Common myeloid progenitor, CD34-positive (primary cell): Measurements from ENCODE around the gene ZNF503. TPM values are rescaled to one million over a fixed set of nuclear protein-coding genes. Genes with fewer than 3 reads are reported as not detected.

Source experiments
- CTCF ChIA-PET: fragments of 350-600 bp; sonication (Branson Sonifier 250); formaldehyde crosslinking; loops from one replicate; lab custom pipeline; 2021; ENCODE audit warnings: antibody characterized with exemption; lab: Charles Lee
- POLR2A ChIA-PET: fragments of 350-600 bp; sonication (Branson Sonifier 250); formaldehyde crosslinking; loops from one replicate; lab custom pipeline; 2021; ENCODE audit warnings: antibody characterized with exemption; lab: Charles Lee
- DNase-seq, 3 donors: peaks; one replicate each; pipeline versions ENCODE4 v3.0.0 to v3.0.0-alpha.2; 2013
- H3K27ac ChIP-seq, 2 experiments: 1 replicate in 1 of 2; 2 replicates in 1 of 2; pipeline ENCODE4 v1.7.0; 2013; ENCODE audit warnings: inconsistent platforms in 2 of 2, low read length in 2 of 2, mild to moderate bottlenecking in 2 of 2, low read depth in 1 of 2, moderate library complexity in 1 of 2; ENCODE audit not compliant: severe bottlenecking in 2 of 2, insufficient read depth in 1 of 2, poor library complexity in 1 of 2
- H3K27me3 ChIP-seq, 5 experiments: replicated peaks in 2 of 5; 1 replicate in 3 of 5; 2 replicates in 2 of 5; pipeline versions ENCODE4 v1.6.1 to v1.7.0; 2013; ENCODE audit warnings: low read length in 4 of 5, mild to moderate bottlenecking in 2 of 5, moderate library complexity in 2 of 5, inconsistent platforms in 1 of 5; ENCODE audit not compliant: insufficient read depth in 5 of 5, control insufficient read depth in 4 of 5
- H3K36me3 ChIP-seq, 4 experiments: 1 replicate in 2 of 4; 2 replicates in 2 of 4; pipeline versions ENCODE4 v1.6.1 to v1.7.0; 2013; ENCODE audit warnings: low read length in 3 of 4, control low read depth in 1 of 4, mild to moderate bottlenecking in 1 of 4; ENCODE audit not compliant: control insufficient read depth in 4 of 4, insufficient read depth in 4 of 4
- H3K4me1 ChIP-seq, 4 experiments: 1 replicate in 3 of 4; 2 replicates in 1 of 4; pipeline versions ENCODE4 v1.6.1 to v1.7.1; 2013; ENCODE audit warnings: low read length in 3 of 4, mild to moderate bottlenecking in 3 of 4, control low read depth in 1 of 4, inconsistent platforms in 1 of 4, moderate library complexity in 1 of 4; ENCODE audit not compliant: control insufficient read depth in 4 of 4, insufficient read depth in 4 of 4; ENCODE audit errors: control extremely low read depth in 1 of 4
- H3K4me3 ChIP-seq, 7 experiments: 1 replicate in 4 of 7; 2 replicates in 3 of 7; pipeline versions ENCODE4 v1.5.1 to v1.7.0; 2013; ENCODE audit warnings: mild to moderate bottlenecking in 7 of 7, low read length in 6 of 7, moderate library complexity in 6 of 7, inconsistent platforms in 2 of 7, low read depth in 2 of 7, control low read depth in 1 of 7; ENCODE audit not compliant: insufficient read depth in 4 of 7, control insufficient read depth in 1 of 7; ENCODE audit errors: extremely low read depth in 1 of 7
- H3K9me3 ChIP-seq, 5 experiments: 1 replicate in 4 of 5; 2 replicates in 1 of 5; pipeline versions ENCODE4 v1.6.1 to v1.7.1; 2013; ENCODE audit warnings: low read length in 4 of 5, mild to moderate bottlenecking in 2 of 5, inconsistent platforms in 1 of 5, low read depth in 1 of 5, moderate library complexity in 1 of 5; ENCODE audit not compliant: control insufficient read depth in 4 of 5, insufficient read depth in 2 of 5; ENCODE audit errors: control extremely low read depth in 1 of 5
- WGBS: methylation state at CpG from one replicate; pipeline ENCODE4 v1.1.5; 2013; ENCODE audit not compliant: insufficient coverage; 5-methylcytosine and 5-hydroxymethylcytosine counted together
- polyA plus RNA-seq: library from polyadenylated mRNA; unstranded; fragments of 120-200 nt; gene quantifications from one replicate; pipeline ENCODE4 v1.2.1, GENCODE V29; 2013

Gene ZNF503, protein sequence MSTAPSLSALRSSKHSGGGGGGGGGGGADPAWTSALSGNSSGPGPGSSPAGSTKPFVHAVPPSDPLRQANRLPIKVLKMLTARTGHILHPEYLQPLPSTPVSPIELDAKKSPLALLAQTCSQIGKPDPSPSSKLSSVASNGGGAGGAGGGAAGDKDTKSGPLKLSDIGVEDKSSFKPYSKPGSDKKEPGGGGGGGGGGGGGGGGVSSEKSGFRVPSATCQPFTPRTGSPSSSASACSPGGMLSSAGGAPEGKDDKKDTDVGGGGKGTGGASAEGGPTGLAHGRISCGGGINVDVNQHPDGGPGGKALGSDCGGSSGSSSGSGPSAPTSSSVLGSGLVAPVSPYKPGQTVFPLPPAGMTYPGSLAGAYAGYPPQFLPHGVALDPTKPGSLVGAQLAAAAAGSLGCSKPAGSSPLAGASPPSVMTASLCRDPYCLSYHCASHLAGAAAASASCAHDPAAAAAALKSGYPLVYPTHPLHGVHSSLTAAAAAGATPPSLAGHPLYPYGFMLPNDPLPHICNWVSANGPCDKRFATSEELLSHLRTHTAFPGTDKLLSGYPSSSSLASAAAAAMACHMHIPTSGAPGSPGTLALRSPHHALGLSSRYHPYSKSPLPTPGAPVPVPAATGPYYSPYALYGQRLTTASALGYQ
- 2.1 TPM for polyA plus RNA-seq

DNA sequence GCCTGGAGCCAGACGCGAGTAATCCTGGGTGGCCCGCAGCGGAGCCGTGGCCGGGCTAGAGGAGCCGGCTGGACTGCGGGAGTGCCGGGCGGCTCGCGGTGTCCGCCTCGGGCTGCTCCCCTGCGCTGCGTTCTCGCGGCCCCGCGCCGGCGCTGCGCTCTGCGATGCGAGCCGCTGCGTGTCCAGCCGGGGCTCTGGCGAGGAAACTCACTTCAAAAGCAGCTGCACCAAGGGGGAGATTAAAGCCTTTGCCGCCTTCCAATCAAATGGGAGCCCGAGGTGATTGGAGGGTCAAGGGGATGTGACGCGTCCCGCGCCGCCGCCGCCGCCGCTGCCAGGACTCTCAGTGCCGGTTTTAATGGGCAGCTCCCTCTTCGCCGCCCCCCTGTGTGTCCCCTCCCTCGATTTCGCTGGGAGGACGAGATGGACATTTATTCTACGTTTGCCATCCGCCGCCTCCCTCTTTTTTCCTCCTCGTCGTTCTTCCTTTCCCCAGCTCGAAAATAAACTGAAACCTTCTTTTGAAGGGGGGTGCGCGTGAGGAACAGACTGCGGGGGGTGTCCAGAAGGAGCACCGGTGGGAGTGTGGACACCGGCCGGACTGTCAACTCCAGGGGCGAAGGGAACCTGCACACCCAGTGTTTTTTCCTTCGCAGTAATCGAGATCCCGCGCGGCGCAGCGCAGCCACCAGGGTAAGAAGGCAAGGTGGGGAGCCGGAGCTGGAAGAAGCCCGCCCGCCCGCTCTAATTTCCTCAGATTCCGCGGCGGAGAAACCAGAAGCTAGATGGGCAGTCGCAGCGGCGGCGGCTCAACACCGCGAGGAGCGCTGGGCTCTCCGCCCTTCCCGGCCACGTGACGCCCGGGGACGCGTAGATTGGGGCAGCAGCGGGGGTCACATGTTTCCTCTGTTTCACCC, at the start of gene ZNF503:
Gene ZNF503, minus strand, starts transcription at position 196 of the 917 bp plus-strand sequence. CDS start 345 bp downstream, outside the sequence.
- WGBS: 0% methylated on average over 61 of the region's 88 CpGs
- DNase-seq: peak; percentile 93 to 97 (median 93)
- peaks cover 0 to 2% (median 0%) of the 10 kb centered on the region in 5 experiments for H3K9me3 ChIP-seq
- POLR2A ChIA-PET: interaction anchor here (0.5 to 1.8 kb wide), 3 partner anchors 8 to 29 kb away, joined by 3 to 14 read pairs (median 4); partner anchors contain the start of gene LRMDA
- peak within 1 kb of the TSS in 1 of 2 experiments; percentile 61 for H3K27ac ChIP-seq
- peaks cover 0 to 8% (median 0%) of the 10 kb centered on the region in 4 experiments for H3K36me3 ChIP-seq
- CTCF ChIA-PET: interaction anchor here (0.6 to 3.2 kb wide), 11 partner anchors 10 to 902 kb away, joined by 3 to 18 read pairs (median 3); partner anchors contain the start of gene LRMDA
- peaks cover 0 to 57% (median 19%) of the 10 kb centered on the region in 5 experiments for H3K27me3 ChIP-seq
- peaks cover 0 to 56% (median 51%) of the 10 kb centered on the region in 4 experiments for H3K4me1 ChIP-seq
- peak within 1 kb of the TSS; percentile 59 to 91 (median 86) for H3K4me3 ChIP-seq

DNA sequence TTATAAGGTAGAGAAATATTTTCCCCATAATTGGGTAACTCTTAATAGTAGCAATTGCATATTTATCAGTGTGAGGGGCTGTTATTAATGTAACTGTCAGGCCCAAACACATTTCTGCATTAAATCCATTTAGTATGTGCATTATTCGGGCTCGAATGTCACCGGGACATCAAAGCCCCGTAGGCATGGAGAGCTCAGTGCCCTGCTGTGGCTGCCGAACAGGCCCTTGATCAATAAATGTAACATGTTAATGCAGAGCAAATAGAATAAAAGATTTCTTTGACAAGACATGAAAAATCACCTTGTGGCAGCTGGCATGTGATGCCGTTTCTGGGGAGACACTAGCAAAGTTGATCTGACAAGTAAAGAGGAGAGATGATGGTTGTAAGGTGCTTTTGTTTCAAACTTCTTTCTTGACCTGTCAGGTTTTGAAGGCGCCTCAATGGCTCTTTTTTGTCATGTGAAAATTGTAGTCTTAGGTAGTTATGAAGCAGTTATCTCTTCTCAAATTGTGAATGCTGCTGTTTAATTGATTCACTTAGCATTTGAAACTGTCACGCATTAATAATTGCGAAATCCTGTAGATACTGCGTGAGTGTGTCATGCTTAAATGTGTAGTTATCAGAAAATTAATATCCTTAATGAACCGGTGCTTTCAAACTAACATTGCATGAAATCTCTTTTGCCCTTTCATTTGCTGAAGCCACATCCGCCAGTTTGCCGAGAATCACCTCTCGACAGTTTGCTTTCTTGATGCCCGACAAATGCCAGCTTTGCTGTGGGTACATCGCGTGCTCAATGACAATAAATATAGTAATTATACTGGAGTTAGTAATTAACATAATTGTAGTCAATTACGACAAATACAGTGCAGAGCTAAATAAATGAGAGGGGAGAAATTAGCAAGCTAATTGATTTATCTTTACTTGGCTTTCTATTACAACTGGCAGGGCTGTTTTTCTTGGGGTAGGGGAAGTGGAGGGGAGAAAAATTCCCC, 49.4 kb upstream of the ZNF503 start:
- ChIA-PET CTCF (interaction anchor here (0.8 to 1.9 kb wide), 2 partner anchors 14 to 35 kb away, joined by 3 to 4 read pairs; no protein-coding TSS in a partner anchor), POLR2A (no interaction called here)

DNA sequence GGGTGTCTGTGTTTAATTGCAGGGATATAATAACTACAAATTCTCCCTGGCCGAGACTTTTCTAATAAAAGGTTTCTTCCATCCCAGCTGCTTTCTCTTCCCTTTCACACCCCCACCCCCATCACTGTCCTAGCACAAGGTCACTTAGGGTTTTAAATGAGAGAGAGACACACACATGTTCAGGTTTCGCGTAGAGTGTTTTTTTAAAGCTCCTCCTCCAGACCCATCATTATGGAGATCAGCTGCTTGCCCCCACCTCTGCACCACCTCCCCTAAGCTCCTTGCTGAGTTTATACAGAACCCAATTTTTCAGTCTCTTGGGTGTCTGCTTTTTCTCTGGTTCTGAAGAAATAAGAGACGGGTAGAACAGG, 48.5 kb upstream of the ZNF503 start:
- ChIA-PET POLR2A (no interaction called here), CTCF (interaction anchor here (0.8 to 1.9 kb wide), 2 partner anchors 15 to 34 kb away, joined by 3 to 4 read pairs; no protein-coding TSS in a partner anchor)

More for the DNA sequence above, 49.4 kb upstream of the ZNF503 start:
- no peaks in the 10 kb centered on the region for H3K4me1 ChIP-seq
- H3K27me3 ChIP-seq: no peaks in the 10 kb centered on the region
- no peak for DNase-seq
- H3K9me3 ChIP-seq: peaks cover 0 to 10% (median 3%) of the 10 kb centered on the region in 5 experiments
- 98% methylated on average over 12 of the region's 18 CpGs for WGBS
- peaks cover 8 to 30% (median 17%) of the 10 kb centered on the region in 4 experiments for H3K36me3 ChIP-seq
- no peak overlapping the region for H3K27ac ChIP-seq
- H3K4me3 ChIP-seq: no peak overlapping the region

DNA sequence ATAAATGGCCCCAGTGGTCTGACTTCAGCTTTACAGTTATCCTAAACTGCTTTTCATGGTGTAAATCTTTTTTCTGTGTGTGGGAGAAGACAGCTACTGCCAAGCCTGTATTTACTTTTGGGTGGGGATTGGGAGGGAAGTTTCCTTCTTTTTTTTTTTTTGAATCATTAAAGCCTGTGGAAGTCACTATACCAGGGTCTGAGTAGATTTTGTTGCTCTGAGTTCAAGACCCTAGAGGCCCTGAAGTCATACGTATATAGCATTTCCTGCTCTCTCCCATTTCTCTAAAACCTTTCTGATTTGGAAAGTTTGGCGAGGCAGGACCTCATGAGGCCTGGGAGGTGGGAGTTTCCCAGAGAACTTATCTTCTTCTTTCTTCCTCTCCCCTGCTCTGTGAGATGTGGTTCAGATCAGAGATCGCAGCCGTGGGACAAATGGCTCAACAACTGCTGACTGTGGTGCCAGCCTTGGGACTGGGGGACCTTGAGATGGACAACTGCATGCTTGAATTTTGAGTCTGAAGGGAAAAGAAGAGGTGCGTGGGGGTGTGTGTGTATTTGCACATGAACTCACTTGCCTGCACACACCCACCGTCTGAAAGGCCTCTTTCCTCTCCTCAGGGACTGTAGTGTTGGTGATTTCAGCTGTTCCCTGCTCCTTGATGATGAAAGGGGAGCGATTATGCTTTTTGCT, 48.0 kb upstream of the ZNF503 start:
- H3K27me3 ChIP-seq: no peaks in the 10 kb centered on the region
- CTCF ChIA-PET: interaction anchor here (0.8 kb wide), 1 partner anchor 34 kb away, joined by 3 read pairs; no protein-coding TSS in a partner anchor
- no peak overlapping the region for H3K27ac ChIP-seq
- WGBS: 94% methylated on average over 2 of the region's 7 CpGs
- peaks cover 0 to 23% (median 9%) of the 10 kb centered on the region in 5 experiments for H3K9me3 ChIP-seq
- POLR2A ChIA-PET: no interaction called here
- no peak for DNase-seq
- no peak overlapping the region for H3K4me3 ChIP-seq
- no peaks in the 10 kb centered on the region for H3K4me1 ChIP-seq
- H3K36me3 ChIP-seq: peaks cover 8 to 31% (median 9%) of the 10 kb centered on the region in 4 experiments

More for the DNA sequence above, 48.5 kb upstream of the ZNF503 start:
- H3K4me1 ChIP-seq: no peaks in the 10 kb centered on the region
- peaks cover 0 to 17% (median 6%) of the 10 kb centered on the region in 5 experiments for H3K9me3 ChIP-seq
- no peak overlapping the region for H3K4me3 ChIP-seq
- H3K36me3 ChIP-seq: peaks cover 8 to 30% (median 11%) of the 10 kb centered on the region in 4 experiments
- no peak overlapping the region for H3K27ac ChIP-seq
- no peaks in the 10 kb centered on the region for H3K27me3 ChIP-seq
- DNase-seq: no peak
- WGBS: no CpG with 5 or more reads among the region's 4 CpGs

DNA sequence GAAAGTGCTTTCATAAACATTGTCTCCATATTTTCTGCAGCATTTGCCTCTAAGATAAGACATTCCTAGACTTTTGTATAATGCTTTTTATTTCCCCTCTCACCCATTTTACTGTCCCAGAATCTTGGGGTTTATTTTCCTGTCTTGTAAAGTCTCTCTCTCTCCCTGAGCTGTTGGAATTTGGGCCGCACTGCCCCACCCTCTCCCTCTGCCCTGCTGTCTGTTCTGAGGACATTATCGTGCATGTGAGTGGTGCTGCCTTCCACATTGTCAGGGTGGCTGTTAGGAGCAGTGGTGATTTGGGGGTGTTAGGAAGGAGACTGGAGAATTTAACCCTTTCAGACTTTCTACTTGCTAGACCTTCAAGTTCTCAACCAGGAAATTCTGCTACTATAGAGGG, 46.6 kb upstream of the ZNF503 start:
- WGBS: no CpG with 5 or more reads among the region's 2 CpGs

More for the DNA sequence above, 46.6 kb upstream of the ZNF503 start:
- CTCF ChIA-PET: no interaction called here
- POLR2A ChIA-PET: no interaction called here
- Histone ChIP-seq H3K36me3 (peaks cover 8 to 43% (median 9%) of the 10 kb centered on the region in 4 experiments), H3K4me3 (no peak overlapping the region), H3K9me3 (peaks cover 6 to 36% (median 14%) of the 10 kb centered on the region in 5 experiments), H3K27me3 (no peaks in the 10 kb centered on the region), H3K27ac (no peak overlapping the region), H3K4me1 (no peaks in the 10 kb centered on the region)
- DNase-seq: no peak
